ENCODE measurements around the gene EYS. TPM values are rescaled to one million over a fixed set of nuclear protein-coding genes. Genes with fewer than 3 reads are reported as not detected.

EYS gene
- total and polyA plus RNA-seq, 9 of the 15 experiments (the other 6 are each of a cell fraction or from before 2014, with no cell fraction given) = 0.03 to 0.36 (median 0.10) TPM; not detected in 2

DNA sequence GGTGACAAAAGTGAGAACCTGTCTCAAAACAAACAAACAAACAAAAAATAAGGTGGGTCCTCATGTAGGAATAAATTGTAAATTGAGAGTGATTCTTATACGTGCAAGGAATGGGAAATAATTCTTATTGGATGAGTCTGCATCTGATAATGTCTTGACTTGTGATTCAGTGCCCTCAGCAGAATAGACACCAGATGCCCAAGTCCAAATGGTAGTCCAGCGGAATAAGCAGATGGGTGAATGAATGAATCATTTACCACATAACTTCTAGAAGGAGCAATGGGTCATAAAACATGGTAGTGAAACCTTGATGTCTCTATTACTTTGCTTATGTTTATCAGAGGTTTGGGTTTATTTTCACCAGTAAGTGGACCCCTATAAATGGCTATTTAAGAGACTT is 1323.7 kb downstream of the EYS start (continued):
- TF ChIP-seq, protein P1, sequence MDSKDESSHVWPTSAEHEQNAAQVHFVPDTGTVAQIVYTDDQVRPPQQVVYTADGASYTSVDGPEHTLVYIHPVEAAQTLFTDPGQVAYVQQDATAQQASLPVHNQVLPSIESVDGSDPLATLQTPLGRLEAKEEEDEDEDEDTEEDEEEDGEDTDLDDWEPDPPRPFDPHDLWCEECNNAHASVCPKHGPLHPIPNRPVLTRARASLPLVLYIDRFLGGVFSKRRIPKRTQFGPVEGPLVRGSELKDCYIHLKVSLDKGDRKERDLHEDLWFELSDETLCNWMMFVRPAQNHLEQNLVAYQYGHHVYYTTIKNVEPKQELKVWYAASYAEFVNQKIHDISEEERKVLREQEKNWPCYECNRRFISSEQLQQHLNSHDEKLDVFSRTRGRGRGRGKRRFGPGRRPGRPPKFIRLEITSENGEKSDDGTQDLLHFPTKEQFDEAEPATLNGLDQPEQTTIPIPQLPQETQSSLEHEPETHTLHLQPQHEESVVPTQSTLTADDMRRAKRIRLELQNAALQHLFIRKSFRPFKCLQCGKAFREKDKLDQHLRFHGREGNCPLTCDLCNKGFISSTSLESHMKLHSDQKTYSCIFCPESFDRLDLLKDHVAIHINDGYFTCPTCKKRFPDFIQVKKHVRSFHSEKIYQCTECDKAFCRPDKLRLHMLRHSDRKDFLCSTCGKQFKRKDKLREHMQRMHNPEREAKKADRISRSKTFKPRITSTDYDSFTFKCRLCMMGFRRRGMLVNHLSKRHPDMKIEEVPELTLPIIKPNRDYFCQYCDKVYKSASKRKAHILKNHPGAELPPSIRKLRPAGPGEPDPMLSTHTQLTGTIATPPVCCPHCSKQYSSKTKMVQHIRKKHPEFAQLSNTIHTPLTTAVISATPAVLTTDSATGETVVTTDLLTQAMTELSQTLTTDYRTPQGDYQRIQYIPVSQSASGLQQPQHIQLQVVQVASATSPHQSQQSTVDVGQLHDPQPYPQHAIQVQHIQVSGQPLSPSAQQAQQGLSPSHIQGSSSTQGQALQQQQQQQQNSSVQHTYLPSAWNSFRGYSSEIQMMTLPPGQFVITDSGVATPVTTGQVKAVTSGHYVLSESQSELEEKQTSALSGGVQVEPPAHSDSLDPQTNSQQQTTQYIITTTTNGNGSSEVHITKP (IDR thresholded peaks at IDR 0.05; ENCODE audit: partially characterized antibody) = no peak
- TF ChIP-seq MAZ (CRISPR knock-in tag; conservative IDR thresholded peaks at IDR 0.05 in 1 of 2, IDR thresholded peaks at IDR 0.05 in 1 of 2) (no peak), ZNF23 (CRISPR knock-in tag; IDR thresholded peaks at IDR 0.05) (no peak), NR1H2 (CRISPR knock-in tag; IDR thresholded peaks at IDR 0.05) (no peak), HCFC1 (IDR thresholded peaks at IDR 0.05; ENCODE audit: low read depth, low read length) (no peak), ARNT (IDR thresholded peaks at IDR 0.05) (no peak), GATA2 (CRISPR knock-in tag; IDR thresholded peaks at IDR 0.05) (no peak), NCOA6 (IDR thresholded peaks at IDR 0.05) (no peak)
- TF ChIP-seq, protein P2, sequence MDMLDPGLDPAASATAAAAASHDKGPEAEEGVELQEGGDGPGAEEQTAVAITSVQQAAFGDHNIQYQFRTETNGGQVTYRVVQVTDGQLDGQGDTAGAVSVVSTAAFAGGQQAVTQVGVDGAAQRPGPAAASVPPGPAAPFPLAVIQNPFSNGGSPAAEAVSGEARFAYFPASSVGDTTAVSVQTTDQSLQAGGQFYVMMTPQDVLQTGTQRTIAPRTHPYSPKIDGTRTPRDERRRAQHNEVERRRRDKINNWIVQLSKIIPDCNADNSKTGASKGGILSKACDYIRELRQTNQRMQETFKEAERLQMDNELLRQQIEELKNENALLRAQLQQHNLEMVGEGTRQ (CRISPR knock-in tag; IDR thresholded peaks at IDR 0.05) = no peak
- TF ChIP-seq, protein P3, sequence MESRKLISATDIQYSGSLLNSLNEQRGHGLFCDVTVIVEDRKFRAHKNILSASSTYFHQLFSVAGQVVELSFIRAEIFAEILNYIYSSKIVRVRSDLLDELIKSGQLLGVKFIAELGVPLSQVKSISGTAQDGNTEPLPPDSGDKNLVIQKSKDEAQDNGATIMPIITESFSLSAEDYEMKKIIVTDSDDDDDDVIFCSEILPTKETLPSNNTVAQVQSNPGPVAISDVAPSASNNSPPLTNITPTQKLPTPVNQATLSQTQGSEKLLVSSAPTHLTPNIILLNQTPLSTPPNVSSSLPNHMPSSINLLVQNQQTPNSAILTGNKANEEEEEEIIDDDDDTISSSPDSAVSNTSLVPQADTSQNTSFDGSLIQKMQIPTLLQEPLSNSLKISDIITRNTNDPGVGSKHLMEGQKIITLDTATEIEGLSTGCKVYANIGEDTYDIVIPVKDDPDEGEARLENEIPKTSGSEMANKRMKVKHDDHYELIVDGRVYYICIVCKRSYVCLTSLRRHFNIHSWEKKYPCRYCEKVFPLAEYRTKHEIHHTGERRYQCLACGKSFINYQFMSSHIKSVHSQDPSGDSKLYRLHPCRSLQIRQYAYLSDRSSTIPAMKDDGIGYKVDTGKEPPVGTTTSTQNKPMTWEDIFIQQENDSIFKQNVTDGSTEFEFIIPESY (CRISPR knock-in tag; IDR thresholded peaks at IDR 0.05) = no peak
- TF ChIP-seq, protein P4, sequence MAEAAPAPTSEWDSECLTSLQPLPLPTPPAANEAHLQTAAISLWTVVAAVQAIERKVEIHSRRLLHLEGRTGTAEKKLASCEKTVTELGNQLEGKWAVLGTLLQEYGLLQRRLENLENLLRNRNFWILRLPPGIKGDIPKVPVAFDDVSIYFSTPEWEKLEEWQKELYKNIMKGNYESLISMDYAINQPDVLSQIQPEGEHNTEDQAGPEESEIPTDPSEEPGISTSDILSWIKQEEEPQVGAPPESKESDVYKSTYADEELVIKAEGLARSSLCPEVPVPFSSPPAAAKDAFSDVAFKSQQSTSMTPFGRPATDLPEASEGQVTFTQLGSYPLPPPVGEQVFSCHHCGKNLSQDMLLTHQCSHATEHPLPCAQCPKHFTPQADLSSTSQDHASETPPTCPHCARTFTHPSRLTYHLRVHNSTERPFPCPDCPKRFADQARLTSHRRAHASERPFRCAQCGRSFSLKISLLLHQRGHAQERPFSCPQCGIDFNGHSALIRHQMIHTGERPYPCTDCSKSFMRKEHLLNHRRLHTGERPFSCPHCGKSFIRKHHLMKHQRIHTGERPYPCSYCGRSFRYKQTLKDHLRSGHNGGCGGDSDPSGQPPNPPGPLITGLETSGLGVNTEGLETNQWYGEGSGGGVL (CRISPR knock-in tag; IDR thresholded peaks at IDR 0.05) = no peak
